A549 (cell line): ENCODE data around the gene IL17B.

ENCODE experiments used
- KDM1A ChIP-seq: fragments of 200-600 bp; sonication (generic); IDR thresholded peaks from 2 replicates; pipeline ENCODE4 v1.6.1; 2016; ENCODE audit warnings: low read depth, mild to moderate bottlenecking
- RAD21 ChIP-seq, 2 experiments: fragments of >200 bp in 1 of 2; sonication (Bioruptor Twin) in 1 of 2; formaldehyde crosslinking in 1 of 2; IDR thresholded peaks in 1 of 2; conservative IDR thresholded peaks in 1 of 2; 2 replicates in 1 of 2; 3 replicates in 1 of 2; pipeline ENCODE4 v1.6.1; 2012 to 2018; ENCODE audit warnings: inconsistent platforms in 1 of 2
- TF ChIP-seq, protein P1 (sequence below): fragments of >200 bp; sonication (Bioruptor Twin); formaldehyde crosslinking; IDR thresholded peaks from 3 replicates; pipeline ENCODE4 v1.5.1; 2016

- TF ChIP-seq KDM1A (no peak), RAD21 (conservative IDR thresholded peaks at IDR 0.05 in 1 of 2, IDR thresholded peaks at IDR 0.05 in 1 of 2) (no peak)
- TF ChIP-seq, protein P1, sequence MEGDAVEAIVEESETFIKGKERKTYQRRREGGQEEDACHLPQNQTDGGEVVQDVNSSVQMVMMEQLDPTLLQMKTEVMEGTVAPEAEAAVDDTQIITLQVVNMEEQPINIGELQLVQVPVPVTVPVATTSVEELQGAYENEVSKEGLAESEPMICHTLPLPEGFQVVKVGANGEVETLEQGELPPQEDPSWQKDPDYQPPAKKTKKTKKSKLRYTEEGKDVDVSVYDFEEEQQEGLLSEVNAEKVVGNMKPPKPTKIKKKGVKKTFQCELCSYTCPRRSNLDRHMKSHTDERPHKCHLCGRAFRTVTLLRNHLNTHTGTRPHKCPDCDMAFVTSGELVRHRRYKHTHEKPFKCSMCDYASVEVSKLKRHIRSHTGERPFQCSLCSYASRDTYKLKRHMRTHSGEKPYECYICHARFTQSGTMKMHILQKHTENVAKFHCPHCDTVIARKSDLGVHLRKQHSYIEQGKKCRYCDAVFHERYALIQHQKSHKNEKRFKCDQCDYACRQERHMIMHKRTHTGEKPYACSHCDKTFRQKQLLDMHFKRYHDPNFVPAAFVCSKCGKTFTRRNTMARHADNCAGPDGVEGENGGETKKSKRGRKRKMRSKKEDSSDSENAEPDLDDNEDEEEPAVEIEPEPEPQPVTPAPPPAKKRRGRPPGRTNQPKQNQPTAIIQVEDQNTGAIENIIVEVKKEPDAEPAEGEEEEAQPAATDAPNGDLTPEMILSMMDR = no peak
These were observed 34.9 kb downstream of the IL17B start for GRCh38 chr5:149344151-149344550.
